ENCODE measurements around the gene GAL3ST3. TPM values are rescaled to one million over a fixed set of nuclear protein-coding genes. Genes with fewer than 3 reads are reported as not detected.
A peak's percentile ranks its signal among the peaks of the same experiment; 100 is the strongest.

The GAL3ST3 gene
- total RNA-seq, 1 donor from 2014 or later, result 0.07 TPM

GRCh38 chr11:66069715-66070603 is 21.0 kb upstream of the GAL3ST3 start, which contains the start of gene PACS1:
TSS of gene PACS1 (plus strand) at chr11:66070272. CDS start at chr11:66070487, 215 bp downstream.
- DNase-seq (ENCODE audit: low read depth, low spot score), result no peak

DNA sequence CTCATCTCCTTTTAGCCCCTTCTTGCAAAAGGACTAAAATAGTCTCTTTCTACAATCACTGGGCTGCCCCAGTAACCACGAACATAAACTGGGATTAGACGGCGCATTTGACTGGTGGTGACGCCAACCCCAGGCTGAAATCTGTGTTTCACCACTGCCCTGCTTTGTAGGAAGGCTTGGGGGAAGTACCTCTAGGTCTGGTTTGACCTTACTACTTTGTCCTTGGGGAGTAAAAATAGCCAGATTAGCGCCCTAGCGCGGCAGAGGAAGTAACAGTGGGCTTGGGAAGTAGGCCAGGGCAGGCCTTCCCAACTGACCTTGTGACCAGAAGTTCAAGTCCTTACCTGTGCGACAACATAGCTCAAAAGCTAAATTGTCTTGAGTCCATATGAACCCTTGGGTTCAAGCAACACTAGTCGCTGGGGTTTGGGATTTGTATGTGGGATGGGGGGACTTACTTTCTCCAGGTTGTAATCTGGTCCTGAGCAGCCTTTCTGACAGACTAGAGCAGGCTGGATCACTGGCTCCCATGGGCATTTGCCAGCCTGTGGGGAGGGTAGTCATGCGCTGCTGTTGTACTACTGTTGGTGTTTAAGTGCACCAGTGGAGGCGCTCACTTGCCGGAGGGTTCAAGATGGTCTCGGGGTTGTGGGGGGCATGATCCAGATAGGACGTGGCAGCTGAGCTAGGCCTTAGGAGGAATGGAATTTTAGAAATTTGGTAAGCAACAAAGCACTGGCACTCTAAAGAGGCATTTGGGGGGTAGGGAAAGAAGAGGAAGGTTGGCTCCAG is 20.2 kb upstream of the GAL3ST3 start:
- DNase-seq (ENCODE audit: low read depth, low spot score), result no peak

- DNase-seq (ENCODE audit: low read depth, low spot score), result no peak
These were observed 19.3 kb upstream of the GAL3ST3 start for GRCh38 chr11:66068154-66068821.

DNA sequence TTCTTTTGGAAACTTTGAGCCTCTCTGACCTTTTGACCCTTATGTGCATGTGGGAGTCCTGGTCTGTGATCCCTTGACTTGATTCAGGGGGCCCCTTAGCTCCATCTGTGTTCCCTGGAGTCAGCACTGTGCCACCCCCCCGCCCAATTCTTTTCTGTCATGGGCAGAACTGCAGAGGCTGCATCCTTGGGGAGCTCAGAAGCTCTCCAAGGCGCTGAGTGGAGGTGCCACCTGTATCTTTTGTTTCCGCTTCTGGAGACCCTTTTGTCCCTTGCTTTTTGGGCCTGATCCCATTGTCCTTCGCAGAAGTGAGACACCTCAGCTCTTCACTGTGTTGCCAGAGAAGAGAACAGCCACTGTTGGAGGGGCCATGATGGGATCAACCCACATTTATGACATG is 18.7 kb upstream of the GAL3ST3 start:
- DNase-seq (ENCODE audit: low read depth, low spot score), result no peak

- no peak for DNase-seq (ENCODE audit: low read depth, low spot score)
These were observed 17.8 kb upstream of the GAL3ST3 start for GRCh38 chr11:66066751-66067150.

GRCh38 chr11:66064571-66064970 is 15.6 kb upstream of the GAL3ST3 start:
- no peak for DNase-seq (ENCODE audit: low read depth, low spot score)

- no peak for DNase-seq (ENCODE audit: low read depth, low spot score)
These were observed 14.9 kb upstream of the GAL3ST3 start for GRCh38 chr11:66063900-66064299.

GRCh38 chr11:66062408-66062807 is 13.4 kb upstream of the GAL3ST3 start:
- DNase-seq (ENCODE audit: low read depth, low spot score), result no peak

GRCh38 chr11:66061268-66061667 is 12.3 kb upstream of the GAL3ST3 start:
- DNase-seq (ENCODE audit: low read depth, low spot score), result no peak

DNA sequence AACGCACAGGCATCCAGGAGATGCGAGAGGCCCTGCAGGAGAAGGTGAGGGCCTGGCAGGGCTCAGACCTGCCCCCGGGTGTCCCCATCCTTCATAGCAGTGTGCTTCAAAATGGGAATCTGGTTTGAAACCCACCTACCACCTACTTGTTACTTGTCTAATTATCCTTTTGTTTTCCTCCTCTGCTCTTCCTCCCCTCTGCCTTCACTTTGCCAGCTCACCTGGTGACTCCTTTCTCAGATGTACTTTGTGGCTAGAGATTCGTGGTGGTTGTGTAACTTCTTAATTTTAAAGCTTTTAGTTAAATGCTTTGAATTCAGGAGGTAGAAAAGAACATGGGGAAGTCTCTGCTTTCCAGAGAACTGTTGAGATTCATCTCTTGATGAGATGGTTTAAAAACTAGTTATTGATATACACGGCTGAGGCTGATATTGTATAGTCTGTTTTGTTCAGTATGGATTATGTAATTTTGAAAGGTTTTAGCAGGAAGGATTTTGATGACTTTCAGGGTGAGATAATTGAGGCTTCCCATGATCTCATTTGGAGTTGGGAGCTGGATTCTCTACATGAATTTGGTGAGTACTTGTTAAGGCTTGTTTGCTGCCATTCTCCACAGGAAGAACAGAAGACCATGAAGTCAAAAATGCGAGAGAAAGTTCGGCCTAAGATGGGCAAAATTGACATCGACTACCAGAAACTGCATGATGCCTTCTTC is 11.2 kb upstream of the GAL3ST3 start:
- no peak for DNase-seq (ENCODE audit: low read depth, low spot score)

DNA sequence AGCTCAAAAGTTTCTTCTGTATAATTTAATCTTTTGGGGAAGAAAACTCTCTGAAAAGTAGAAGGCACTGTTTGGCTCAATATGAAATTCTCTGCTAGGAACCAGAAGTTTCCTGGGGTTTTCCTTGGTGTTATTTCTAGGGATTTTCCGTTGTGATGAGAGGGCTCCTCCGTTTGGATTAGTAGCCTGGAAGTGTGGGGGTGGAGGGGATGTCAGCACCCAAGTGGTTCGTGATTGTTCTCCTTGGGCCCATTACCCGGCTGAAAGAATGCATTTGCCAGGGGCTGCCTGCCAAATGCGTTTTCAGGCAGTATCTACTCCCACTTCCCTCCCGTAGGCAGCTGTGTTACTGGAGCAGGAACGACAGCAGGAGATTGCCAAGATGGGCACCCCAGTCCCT is 7.5 kb upstream of the GAL3ST3 start:
- no peak for DNase-seq (ENCODE audit: low read depth, low spot score)

GRCh38 chr11:66055021-66055420 is 6.1 kb upstream of the GAL3ST3 start:
- no peak for DNase-seq (ENCODE audit: low read depth, low spot score)

- no peak for DNase-seq (ENCODE audit: low read depth, low spot score)
These were observed 3.7 kb upstream of the GAL3ST3 start for GRCh38 chr11:66052664-66052982.

GRCh38 chr11:66051766-66052663 is 3.1 kb upstream of the GAL3ST3 start, which contains the start of gene SF3B2:
TSS of gene SF3B2 (plus strand) at chr11:66052364. CDS start at chr11:66052385, 21 bp downstream.
- DNase-seq (ENCODE audit: low read depth, low spot score), result peak; percentile 93

GRCh38 chr11:66051371-66051765 is 2.4 kb upstream of the GAL3ST3 start:
- no peak for DNase-seq (ENCODE audit: low read depth, low spot score)

DNA sequence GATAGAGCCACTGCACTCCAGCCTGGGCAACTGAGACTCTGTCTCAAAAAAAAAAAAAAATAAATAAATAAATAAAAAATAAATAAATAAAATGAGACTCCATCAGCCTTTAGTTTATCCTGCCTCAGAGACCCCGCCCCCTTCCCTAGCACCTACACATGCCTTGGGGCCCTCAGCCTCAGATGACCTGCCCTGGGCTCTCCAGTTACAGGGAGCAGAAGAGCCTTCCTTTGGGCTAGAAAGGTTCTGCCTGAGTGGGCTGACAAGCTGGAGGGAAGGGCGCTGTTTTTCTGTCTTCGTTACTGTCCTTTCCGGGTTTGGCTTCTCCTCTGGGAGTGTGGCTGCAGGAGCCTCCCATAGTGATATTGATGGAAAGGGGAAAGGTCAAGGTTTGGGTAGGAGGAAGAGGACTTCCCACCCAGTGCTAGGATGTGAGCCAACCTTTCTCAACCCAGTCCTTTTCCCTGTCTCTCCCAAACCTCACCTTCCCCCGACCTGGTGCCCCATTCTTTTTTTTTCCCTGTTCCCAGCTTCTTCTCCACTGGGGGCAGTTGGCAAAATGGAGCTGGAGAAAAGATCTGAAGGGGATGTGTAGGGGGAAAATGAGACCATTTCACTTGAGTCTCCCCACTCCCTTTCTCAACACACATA is 1.7 kb upstream of the GAL3ST3 start:
- no peak for DNase-seq (ENCODE audit: low read depth, low spot score)

DNA sequence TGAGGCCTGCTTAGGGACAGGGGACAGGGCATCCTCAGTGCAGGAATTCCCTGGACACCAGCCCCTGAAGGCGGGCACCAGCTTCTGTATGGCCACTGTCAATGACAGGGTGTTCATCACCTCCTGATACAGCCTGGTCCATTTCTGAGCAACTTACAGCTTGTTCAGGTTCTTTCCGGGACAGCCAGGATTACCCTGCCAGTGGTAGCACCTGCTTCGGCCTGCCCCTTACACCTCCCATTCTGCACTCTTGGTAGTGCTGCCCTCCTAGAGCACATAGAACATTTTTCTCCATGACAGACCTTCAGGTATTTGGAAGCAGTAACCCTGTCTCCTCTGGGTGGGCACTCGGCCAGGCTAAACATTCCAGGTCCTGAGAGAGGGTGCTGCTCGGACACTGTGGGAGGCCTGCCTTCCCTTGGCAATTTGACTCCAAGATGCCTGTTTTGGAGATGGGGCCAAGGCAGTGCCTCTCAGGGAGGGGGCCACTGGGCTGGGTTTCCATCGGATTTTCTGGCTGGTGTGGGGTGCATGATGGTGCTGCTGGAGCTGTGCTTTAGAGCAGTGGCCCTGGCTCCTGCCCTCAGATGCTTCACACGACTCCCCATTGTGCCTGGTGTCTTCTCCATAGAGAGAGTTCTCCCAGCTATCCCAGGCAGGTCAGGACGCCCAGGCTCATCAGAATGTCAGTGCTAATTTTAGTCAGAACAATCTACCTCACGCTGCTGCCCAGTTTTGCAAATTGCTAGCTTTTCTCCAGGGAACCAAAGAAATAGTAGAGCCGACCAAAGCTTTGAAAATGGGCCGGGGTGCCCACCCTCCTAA is 1.2 kb downstream of the GAL3ST3 start:
- no peak for DNase-seq (ENCODE audit: low read depth, low spot score)

DNA sequence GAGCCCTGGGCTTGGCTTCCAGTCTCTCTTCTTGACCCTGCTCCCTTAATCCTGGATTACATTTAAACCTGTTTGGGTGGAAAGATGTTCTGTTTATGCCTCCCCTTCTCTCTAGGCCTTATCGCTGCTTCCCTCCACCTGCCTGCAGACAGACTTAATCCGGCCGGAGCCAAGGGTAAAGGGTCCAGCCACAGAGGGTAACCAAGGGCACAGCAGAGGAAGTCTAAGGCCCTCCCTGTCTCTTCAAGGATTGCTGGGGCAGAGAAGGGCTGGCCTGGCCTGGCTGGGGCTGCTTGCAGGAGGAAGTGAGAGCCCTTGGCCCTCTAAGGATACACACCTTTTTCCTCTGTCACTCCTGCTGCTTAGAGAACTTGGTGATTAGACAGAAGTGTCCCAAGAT is 2.1 kb downstream of the GAL3ST3 start:
- DNase-seq (ENCODE audit: low read depth, low spot score), result no peak

GRCh38 chr11:66045177-66045639 is 3.8 kb downstream of the GAL3ST3 start:
- peak; percentile 44 for DNase-seq (ENCODE audit: low read depth, low spot score)

All from pulmonary artery endothelial cell (primary cell).